OCI-LY7 (cell line): Measurements from ENCODE around the gene FAM163B. TPM values are rescaled to one million over a fixed set of nuclear protein-coding genes. Genes with fewer than 3 reads are reported as not detected.

Experiments
- BruUV-seq: library from RNA; stranded (reverse); fragments of 400-500 nt; replicated peaks from 2 replicates; lab custom pipeline; 2021; lab: Mats Ljungman, UMichigan
- CTCF ChIA-PET: fragments of 300-600 bp; sonication (Branson Sonifier 250); formaldehyde crosslinking; loops from one replicate; lab custom pipeline; 2022; ENCODE audit warnings: antibody characterized with exemption; ENCODE audit not compliant: unreplicated experiment; lab: Charles Lee
- POLR2A ChIA-PET: fragments of 300-600 bp; sonication (Branson Sonifier 250); formaldehyde crosslinking; loops from one replicate; lab custom pipeline; 2022; ENCODE audit warnings: antibody characterized with exemption; lab: Charles Lee
- DNase-seq: peaks from one replicate; pipeline ENCODE4 v3.0.0-alpha.2; 2015; ENCODE audit warnings: low spot score
- H2AFZ ChIP-seq: fragments of 200-600 bp; sonication (generic), shearing (Covaris generic); 2 replicates; pipeline ENCODE4 v1.6.1; 2014; ENCODE audit warnings: mild to moderate bottlenecking, antibody characterized with exemption, low read length, moderate library complexity
- H3K27ac ChIP-seq: fragments of 200-600 bp; sonication (generic); 2 replicates; pipeline ENCODE4 v1.5.1; 2014; ENCODE audit warnings: mixed run types, low read depth, mild to moderate bottlenecking, moderate library complexity, low read length, inconsistent platforms; ENCODE audit not compliant: poor library complexity, severe bottlenecking
- H3K36me3 ChIP-seq: fragments of 200-600 bp; sonication (generic); 2 replicates; pipeline ENCODE4 v1.6.1; 2014; ENCODE audit warnings: mild to moderate bottlenecking, antibody characterized with exemption, low read length, moderate library complexity, mixed read lengths; ENCODE audit not compliant: insufficient read depth
- H3K4me1 ChIP-seq: fragments of 200-600 bp; sonication (generic); 2 replicates; pipeline ENCODE4 v1.5.1; 2014; ENCODE audit warnings: mild to moderate bottlenecking, low read length; ENCODE audit not compliant: insufficient read depth, poor library complexity, severe bottlenecking
- H3K4me2 ChIP-seq: fragments of 200-600 bp; sonication (generic); 2 replicates; pipeline ENCODE4 v1.6.1; 2014; ENCODE audit warnings: mild to moderate bottlenecking, low read length
- H3K4me3 ChIP-seq: fragments of 200-600 bp; sonication (generic); 2 replicates; pipeline ENCODE4 v1.5.1; 2014; ENCODE audit warnings: mild to moderate bottlenecking, low read depth, low read length; ENCODE audit not compliant: poor library complexity, severe bottlenecking
- H3K79me2 ChIP-seq: fragments of 200-600 bp; sonication (generic); 2 replicates; pipeline ENCODE4 v1.6.1; 2016; ENCODE audit warnings: low read depth, mild to moderate bottlenecking, low read length, moderate library complexity, mixed read lengths; ENCODE audit not compliant: insufficient read depth
- H3K9me2 ChIP-seq: fragments of 200-600 bp; sonication (generic); 2 replicates; pipeline ENCODE4 v1.6.1; 2016; ENCODE audit warnings: mild to moderate bottlenecking, low read length, mixed read lengths; ENCODE audit not compliant: insufficient read depth
- H3K9me3 ChIP-seq: fragments of 200-600 bp; sonication (generic); 2 replicates; pipeline ENCODE4 v1.6.1; 2014; ENCODE audit warnings: mild to moderate bottlenecking, mixed run types, low read length, mixed read lengths
- H4K20me1 ChIP-seq: fragments of 200-600 bp; sonication (generic); 2 replicates; pipeline ENCODE4 v1.6.1; 2014; ENCODE audit warnings: mild to moderate bottlenecking, antibody characterized with exemption, low read length, moderate library complexity, mixed read lengths; ENCODE audit not compliant: insufficient read depth
- EZH2phosphoT487 ChIP-seq: fragments of 200-600 bp; sonication (generic); IDR thresholded peaks from 2 replicates; pipeline ENCODE4 v1.6.1; 2018; ENCODE audit warnings: low read depth, borderline replicate concordance, mild to moderate bottlenecking, mixed run types, antibody characterized with exemption, low read length, moderate library complexity, mixed read lengths
- intact Hi-C: fragments of 100-400 bp; cut with micrococcal nuclease; formaldehyde crosslinking; loops from one replicate; pipeline ENCODE4 v1.10.0; 2022; ENCODE audit not compliant: unreplicated experiment
- total RNA-seq, 2 experiments: library from RNA; depleted of rRNA in 1 of 2; stranded (reverse); fragments of >200 nt in 1 of 2; shearing (Covaris generic) in 1 of 2; gene quantifications; 2 replicates each; pipeline ENCODE4 v1.2.3, GENCODE V29; 2014 to 2022
- TF ChIP-seq, protein P1 (sequence below): fragments of 200-600 bp; sonication (generic); conservative IDR thresholded peaks from 2 replicates; pipeline ENCODE4 v1.5.1; 2014; ENCODE audit warnings: mild to moderate bottlenecking, antibody characterized with exemption, low read length, moderate library complexity, mixed read lengths

FAM163B gene
- total RNA-seq, 2 experiments from 2014 or later: 2.6 to 7.8 TPM

DNA sequence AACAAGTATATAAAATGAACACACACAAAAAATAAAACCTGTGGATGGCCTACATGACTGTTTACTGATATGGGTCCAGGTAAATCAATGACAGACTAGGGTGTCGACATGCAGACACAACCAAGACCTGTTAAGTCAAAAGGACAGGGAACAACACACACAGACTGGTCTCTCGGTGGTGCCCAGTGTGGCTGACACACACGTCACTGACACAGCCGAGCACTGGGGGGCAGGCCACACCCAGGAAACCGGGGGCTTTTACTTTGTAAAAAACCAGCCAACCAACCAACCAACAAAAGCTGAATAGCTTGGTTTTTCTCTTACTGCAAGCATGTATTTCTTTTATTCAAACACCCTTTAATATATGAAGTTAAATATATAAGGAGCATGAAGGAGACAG is 5.0 kb downstream of the FAM163B start:
- Histone ChIP-seq H3K9me3 (no peaks in the 10 kb centered on the region), H3K9me2 (no peaks in the 10 kb centered on the region), H3K4me3 (no peak overlapping the region), H3K4me1 (peaks cover 12% of the 10 kb centered on the region), H3K36me3 (no peaks in the 10 kb centered on the region), H3K27ac (no peak overlapping the region), H4K20me1 (no peaks in the 10 kb centered on the region), H2AFZ (peak overlapping the region; percentile 63; the same call in 1 of the 2 replicates), H3K79me2 (no peaks in the 10 kb centered on the region), H3K4me2 (peak overlapping the region; percentile 52)
- DNase-seq: peak; percentile 65
- ChIA-PET POLR2A (no interaction called here), CTCF (no interaction called here)
- TF ChIP-seq, protein P1, sequence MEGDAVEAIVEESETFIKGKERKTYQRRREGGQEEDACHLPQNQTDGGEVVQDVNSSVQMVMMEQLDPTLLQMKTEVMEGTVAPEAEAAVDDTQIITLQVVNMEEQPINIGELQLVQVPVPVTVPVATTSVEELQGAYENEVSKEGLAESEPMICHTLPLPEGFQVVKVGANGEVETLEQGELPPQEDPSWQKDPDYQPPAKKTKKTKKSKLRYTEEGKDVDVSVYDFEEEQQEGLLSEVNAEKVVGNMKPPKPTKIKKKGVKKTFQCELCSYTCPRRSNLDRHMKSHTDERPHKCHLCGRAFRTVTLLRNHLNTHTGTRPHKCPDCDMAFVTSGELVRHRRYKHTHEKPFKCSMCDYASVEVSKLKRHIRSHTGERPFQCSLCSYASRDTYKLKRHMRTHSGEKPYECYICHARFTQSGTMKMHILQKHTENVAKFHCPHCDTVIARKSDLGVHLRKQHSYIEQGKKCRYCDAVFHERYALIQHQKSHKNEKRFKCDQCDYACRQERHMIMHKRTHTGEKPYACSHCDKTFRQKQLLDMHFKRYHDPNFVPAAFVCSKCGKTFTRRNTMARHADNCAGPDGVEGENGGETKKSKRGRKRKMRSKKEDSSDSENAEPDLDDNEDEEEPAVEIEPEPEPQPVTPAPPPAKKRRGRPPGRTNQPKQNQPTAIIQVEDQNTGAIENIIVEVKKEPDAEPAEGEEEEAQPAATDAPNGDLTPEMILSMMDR: peak; percentile 76
- TF ChIP-seq EZH2phosphoT487: no peak
- BruUV-seq: no TSS peak
- intact Hi-C loops: loop anchor here (2.0 kb wide), 1 partner anchor 123 kb away; no protein-coding TSS in a partner anchor

GRCh38 chr9:133603135-133603927 is 5.9 kb downstream of the FAM163B start:
- Histone ChIP-seq H3K27ac (no peak overlapping the region), H3K36me3 (no peaks in the 10 kb centered on the region), H3K4me2 (no peak overlapping the region), H3K4me3 (no peak overlapping the region), H4K20me1 (no peaks in the 10 kb centered on the region), H3K9me3 (no peaks in the 10 kb centered on the region), H2AFZ (no peak overlapping the region), H3K4me1 (peaks cover 12% of the 10 kb centered on the region), H3K79me2 (no peaks in the 10 kb centered on the region), H3K9me2 (no peaks in the 10 kb centered on the region)
- intact Hi-C loops: no loop called here
- CTCF ChIA-PET: no interaction called here
- no TSS peak for BruUV-seq
- TF ChIP-seq EZH2phosphoT487: no peak
- TF ChIP-seq, protein P1: no peak
- DNase-seq: no peak
- POLR2A ChIA-PET: no interaction called here

- intact Hi-C loops: no loop called here
- no peak for DNase-seq
- BruUV-seq: no TSS peak
- no peak overlapping the region for H3K4me2 ChIP-seq
- H3K36me3 ChIP-seq: no peaks in the 10 kb centered on the region
- no peaks in the 10 kb centered on the region for H4K20me1 ChIP-seq
- H3K79me2 ChIP-seq: no peaks in the 10 kb centered on the region
- H3K4me3 ChIP-seq: no peak overlapping the region
- no peak for TF ChIP-seq EZH2phosphoT487
- TF ChIP-seq, protein P1: no peak
- peaks cover 12% of the 10 kb centered on the region for H3K4me1 ChIP-seq
- H3K9me2 ChIP-seq: no peaks in the 10 kb centered on the region
- CTCF ChIA-PET: no interaction called here
- POLR2A ChIA-PET: no interaction called here
- no peak overlapping the region for H3K27ac ChIP-seq
- H2AFZ ChIP-seq: no peak overlapping the region
- H3K9me3 ChIP-seq: peaks cover 10% of the 10 kb centered on the region
These were observed 6.9 kb downstream of the FAM163B start for GRCh38 chr9:133602277-133602676.
